ENCODE measurements around the gene AHNAK. TPM values are rescaled to one million over a fixed set of nuclear protein-coding genes. Genes with fewer than 3 reads are reported as not detected.

AHNAK gene
- total and polyA plus RNA-seq, 2 experiments from 2014 or later, result 167 to 548 TPM

- peaks cover 53% of the 10 kb centered on the region for H3F3A ChIP-seq (ENCODE audit: insufficient read depth)
- in situ Hi-C loops (cut with MboI), result no loop called here
- H3K4me2 ChIP-seq (ENCODE audit: unreplicated experiment), result peak overlapping the region; percentile 79
- H3K9ac ChIP-seq, result peak overlapping the region; percentile 54
- peak overlapping the region; percentile 67 for H3K27ac ChIP-seq
- peaks cover 17% of the 10 kb centered on the region; the same call in 1 of the 2 replicates for H3K36me3 ChIP-seq (ENCODE audit: low read depth)
- peak; percentile 53 for DNase-seq
- peaks cover 57% of the 10 kb centered on the region for H3K4me1 ChIP-seq (ENCODE audit: insufficient read depth)
- H3K4me3 ChIP-seq, result peak overlapping the region; percentile 64
- H4K20me1 ChIP-seq (ENCODE audit: insufficient read depth), result peaks cover 51% of the 10 kb centered on the region
- no peaks in the 10 kb centered on the region for H3K9me3 ChIP-seq (ENCODE audit: low read depth)
- H2AFZ ChIP-seq, result no peak overlapping the region
- 19 to 25% methylated on average over 19 of the region's 19 CpGs for WGBS, 2 experiments (ENCODE audit: low coverage in 1 of 2, low lambda C conversion rate in 2 of 2, missing lambda C conversion rate in 2 of 2)
- peaks cover 99% of the 10 kb centered on the region for H3K79me2 ChIP-seq (ENCODE audit: insufficient read depth)
- no peaks in the 10 kb centered on the region for H3K27me3 ChIP-seq (replicated peaks; ENCODE audit: insufficient read depth)
- TF ChIP-seq EZH2 (IDR thresholded peaks at IDR 0.05; ENCODE audit: insufficient read depth, poor library complexity, severe bottlenecking), result no peak
- TF ChIP-seq EZH2phosphoT487 (IDR thresholded peaks at IDR 0.05; ENCODE audit: insufficient read depth, low read depth), result no peak
- H3K9me2 ChIP-seq (ENCODE audit: insufficient read depth), result no peaks in the 10 kb centered on the region
These were observed 8.0 kb downstream of the AHNAK start for GRCh38 chr11:62538470-62539237.

- H2AFZ ChIP-seq, result no peak overlapping the region
- H3F3A ChIP-seq (ENCODE audit: insufficient read depth), result peaks cover 56% of the 10 kb centered on the region
- H4K20me1 ChIP-seq (ENCODE audit: insufficient read depth), result peaks cover 66% of the 10 kb centered on the region
- H3K27ac ChIP-seq, result peak overlapping the region; percentile 33; the same call in 1 of the 2 replicates
- peak; percentile 29 for DNase-seq
- peaks cover 39% of the 10 kb centered on the region for H3K36me3 ChIP-seq (ENCODE audit: low read depth)
- H3K4me1 ChIP-seq (ENCODE audit: insufficient read depth), result peaks cover 49% of the 10 kb centered on the region
- H3K4me3 ChIP-seq, result no peak overlapping the region
- H3K79me2 ChIP-seq (ENCODE audit: insufficient read depth), result peaks cover 99% of the 10 kb centered on the region
- no peaks in the 10 kb centered on the region for H3K9me2 ChIP-seq (ENCODE audit: insufficient read depth)
- in situ Hi-C loops (cut with MboI), result no loop called here
- no peaks in the 10 kb centered on the region for H3K27me3 ChIP-seq (replicated peaks; ENCODE audit: insufficient read depth)
- peak overlapping the region; percentile 30; the same call in 1 of the 2 replicates for H3K9ac ChIP-seq
- TF ChIP-seq EZH2phosphoT487 (IDR thresholded peaks at IDR 0.05; ENCODE audit: insufficient read depth, low read depth) (no peak), EZH2 (IDR thresholded peaks at IDR 0.05; ENCODE audit: insufficient read depth, poor library complexity, severe bottlenecking) (no peak)
- no peaks in the 10 kb centered on the region for H3K9me3 ChIP-seq (ENCODE audit: low read depth)
- WGBS, 2 experiments (ENCODE audit: low coverage in 1 of 2, low lambda C conversion rate in 2 of 2, missing lambda C conversion rate in 2 of 2), result 52 to 61% methylated on average over 18 to 21 of the region's 21 CpGs
- no peak overlapping the region for H3K4me2 ChIP-seq (ENCODE audit: unreplicated experiment)
These were observed 10.2 kb downstream of the AHNAK start for GRCh38 chr11:62536301-62536957.

GRCh38 chr11:62535802-62536201 is 10.8 kb downstream of the AHNAK start:
- TF ChIP-seq EZH2phosphoT487 (IDR thresholded peaks at IDR 0.05; ENCODE audit: insufficient read depth, low read depth), result no peak
- no peaks in the 10 kb centered on the region for H3K9me2 ChIP-seq (ENCODE audit: insufficient read depth)
- H3K27ac ChIP-seq, result peak overlapping the region; percentile 33; the same call in 1 of the 2 replicates
- DNase-seq, result peak; percentile 36
- H3K4me3 ChIP-seq, result no peak overlapping the region
- in situ Hi-C loops (cut with MboI), result no loop called here
- H3K36me3 ChIP-seq (ENCODE audit: low read depth), result peaks cover 45% of the 10 kb centered on the region
- 42 to 59% methylated on average over 11 to 12 of the region's 12 CpGs for WGBS, 2 experiments (ENCODE audit: low coverage in 1 of 2, low lambda C conversion rate in 2 of 2, missing lambda C conversion rate in 2 of 2)
- H3K9me3 ChIP-seq (ENCODE audit: low read depth), result no peaks in the 10 kb centered on the region
- peaks cover 43% of the 10 kb centered on the region for H3K4me1 ChIP-seq (ENCODE audit: insufficient read depth)
- H3F3A ChIP-seq (ENCODE audit: insufficient read depth), result peaks cover 59% of the 10 kb centered on the region
- no peak overlapping the region for H3K4me2 ChIP-seq (ENCODE audit: unreplicated experiment)
- H2AFZ ChIP-seq, result no peak overlapping the region
- 0 out of 2 replicates have a peak overlapping the region, but pooled peaks have one; percentile 30 for H3K9ac ChIP-seq
- peaks cover 66% of the 10 kb centered on the region for H4K20me1 ChIP-seq (ENCODE audit: insufficient read depth)
- no peaks in the 10 kb centered on the region for H3K27me3 ChIP-seq (replicated peaks; ENCODE audit: insufficient read depth)
- H3K79me2 ChIP-seq (ENCODE audit: insufficient read depth), result peaks cover 99% of the 10 kb centered on the region

GRCh38 chr11:62534779-62535545 is 11.6 kb downstream of the AHNAK start:
- in situ Hi-C loops (cut with MboI), result no loop called here
- H3K27ac ChIP-seq, result no peak overlapping the region
- H4K20me1 ChIP-seq (ENCODE audit: insufficient read depth), result peaks cover 71% of the 10 kb centered on the region
- no peak for TF ChIP-seq EZH2phosphoT487 (IDR thresholded peaks at IDR 0.05; ENCODE audit: insufficient read depth, low read depth)
- no peak for TF ChIP-seq EZH2 (IDR thresholded peaks at IDR 0.05; ENCODE audit: insufficient read depth, poor library complexity, severe bottlenecking)
- no peak overlapping the region for H2AFZ ChIP-seq
- H3K79me2 ChIP-seq (ENCODE audit: insufficient read depth), result peaks cover 99% of the 10 kb centered on the region
- peaks cover 53% of the 10 kb centered on the region for H3K36me3 ChIP-seq (ENCODE audit: low read depth)
- no peaks in the 10 kb centered on the region for H3K27me3 ChIP-seq (replicated peaks; ENCODE audit: insufficient read depth)
- H3K9ac ChIP-seq, result no peak overlapping the region
- 95 to 96% methylated on average over 18 to 19 of the region's 19 CpGs for WGBS, 2 experiments (ENCODE audit: low coverage in 1 of 2, low lambda C conversion rate in 2 of 2, missing lambda C conversion rate in 2 of 2)
- peaks cover 63% of the 10 kb centered on the region for H3F3A ChIP-seq (ENCODE audit: insufficient read depth)
- H3K9me2 ChIP-seq (ENCODE audit: insufficient read depth), result no peaks in the 10 kb centered on the region
- H3K4me3 ChIP-seq, result no peak overlapping the region
- H3K4me1 ChIP-seq (ENCODE audit: insufficient read depth), result peaks cover 35% of the 10 kb centered on the region
- no peaks in the 10 kb centered on the region for H3K9me3 ChIP-seq (ENCODE audit: low read depth)
- no peak for DNase-seq
- no peak overlapping the region for H3K4me2 ChIP-seq (ENCODE audit: unreplicated experiment)
